T-helper 2 cell treated with Interferon-gamma antibody and Interleukin-4, amounts not matched to agents 100 ng/mL and 5 ng/mL, for 36 hours (primary cell): ENCODE data around the gene ZNF618. TPM values are rescaled to one million over a fixed set of nuclear protein-coding genes. Genes with fewer than 3 reads are reported as not detected.

Experiments
- intact Hi-C: fragments of 100-400 bp; cut with micrococcal nuclease; formaldehyde crosslinking; loops from one replicate; pipeline ENCODE4 v1.15.1; 2023
- total RNA-seq: library from RNA; stranded (reverse); gene quantifications from 2 replicates; pipeline ENCODE4 v1.2.3, GENCODE V29; 2022

Gene ZNF618
- total RNA-seq, 1 donor from 2014 or later: 0.36 TPM

- intact Hi-C loops: no loop called here
Observed at GRCh38 chr9:114078021-114078780, 202.1 kb downstream of the ZNF618 start, which contains the start of gene AMBP. TSS of gene AMBP (minus strand) at chr9:114078300. CDS start at chr9:114078209, 91 bp downstream.

GRCh38 chr9:114078781-114079156 is 202.7 kb downstream of the ZNF618 start:
- intact Hi-C loops: no loop called here

GRCh38 chr9:114080195-114080772 is 204.2 kb downstream of the ZNF618 start:
- intact Hi-C loops: no loop called here

GRCh38 chr9:114080773-114081440 is 204.8 kb downstream of the ZNF618 start:
- intact Hi-C loops: no loop called here

- intact Hi-C loops: loop anchor here (1.0 kb wide), 1 partner anchor 210 kb away; no protein-coding TSS in a partner anchor
Observed at GRCh38 chr9:114081441-114082016, 205.4 kb downstream of the ZNF618 start.

GRCh38 chr9:114082017-114082762 is 206.1 kb downstream of the ZNF618 start:
- intact Hi-C loops: loop anchor here (1.0 kb wide), 1 partner anchor 209 kb away; no protein-coding TSS in a partner anchor

GRCh38 chr9:114082763-114083412 is 206.8 kb downstream of the ZNF618 start:
- intact Hi-C loops: loop anchor here (1.0 kb wide), 1 partner anchor 208 kb away; no protein-coding TSS in a partner anchor

GRCh38 chr9:114083666-114084065 is 207.6 kb downstream of the ZNF618 start:
- intact Hi-C loops: no loop called here

GRCh38 chr9:114084282-114085073 is 208.4 kb downstream of the ZNF618 start:
- intact Hi-C loops: no loop called here

GRCh38 chr9:114085387-114085789 is 209.3 kb downstream of the ZNF618 start:
- intact Hi-C loops: no loop called here

- intact Hi-C loops: no loop called here
Observed at GRCh38 chr9:114086009-114086408, 209.9 kb downstream of the ZNF618 start.

- intact Hi-C loops: no loop called here
Observed at GRCh38 chr9:114086607-114087006, 210.5 kb downstream of the ZNF618 start.

- intact Hi-C loops: no loop called here
Observed at GRCh38 chr9:114087721-114088120, 211.6 kb downstream of the ZNF618 start.

GRCh38 chr9:114088571-114089170 is 212.6 kb downstream of the ZNF618 start:
- intact Hi-C loops: no loop called here

- intact Hi-C loops: no loop called here
Observed at GRCh38 chr9:114089206-114089840, 213.2 kb downstream of the ZNF618 start.

- intact Hi-C loops: loop anchor here (10.0 kb wide), 1 partner anchor 64 kb away; the partner anchor contains the start of gene COL27A1
Observed at GRCh38 chr9:114090798-114091197, 214.7 kb downstream of the ZNF618 start.

GRCh38 chr9:114091711-114092110 is 215.6 kb downstream of the ZNF618 start:
- intact Hi-C loops: loop anchor here (10.0 kb wide), 1 partner anchor 63 kb away; the partner anchor contains the start of gene COL27A1

- intact Hi-C loops: loop anchor here (10.0 kb wide), 1 partner anchor 62 kb away; the partner anchor contains the start of gene COL27A1
Observed at GRCh38 chr9:114092336-114092735, 216.2 kb downstream of the ZNF618 start.
